AG10803 (cell line): ENCODE results near the gene RSPRY1.

Experiments
- DNase-seq: peaks from one replicate; pipeline ENCODE4 v3.0.0; 2010; ENCODE audit warnings: low read depth
- H3K4me3 ChIP-seq: 2 replicates; pipeline ENCODE4 v1.5.1; 2011; ENCODE audit warnings: mild to moderate bottlenecking, low read length, control low read depth
- TF ChIP-seq, protein P1 (sequence below): conservative IDR thresholded peaks from 2 replicates; pipeline ENCODE4 v1.5.1; 2011; ENCODE audit warnings: mild to moderate bottlenecking, low read length, control low read depth, inconsistent platforms

RSPRY1 gene

DNA sequence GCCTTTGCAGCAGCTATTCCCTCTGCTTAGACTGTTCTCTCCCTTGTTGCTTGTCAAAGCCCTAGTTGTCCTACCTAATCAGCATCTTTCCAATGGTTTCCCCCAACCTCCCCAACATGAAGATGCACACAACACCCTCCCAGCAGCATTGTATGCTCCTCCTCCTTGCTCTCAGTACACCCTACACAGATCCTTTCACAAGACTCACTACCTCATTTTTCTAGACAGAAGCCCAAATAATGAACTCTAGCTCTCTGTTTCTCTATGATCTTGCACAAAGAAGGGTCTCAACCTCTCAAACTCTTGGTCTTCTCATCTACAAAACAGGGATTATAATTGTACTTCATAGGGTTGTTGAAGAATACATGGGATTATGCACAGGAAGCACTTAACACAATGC, 19.7 kb upstream of the RSPRY1 start:
- H3K4me3 ChIP-seq: no peak overlapping the region
- no peak for DNase-seq
- TF ChIP-seq, protein P1, sequence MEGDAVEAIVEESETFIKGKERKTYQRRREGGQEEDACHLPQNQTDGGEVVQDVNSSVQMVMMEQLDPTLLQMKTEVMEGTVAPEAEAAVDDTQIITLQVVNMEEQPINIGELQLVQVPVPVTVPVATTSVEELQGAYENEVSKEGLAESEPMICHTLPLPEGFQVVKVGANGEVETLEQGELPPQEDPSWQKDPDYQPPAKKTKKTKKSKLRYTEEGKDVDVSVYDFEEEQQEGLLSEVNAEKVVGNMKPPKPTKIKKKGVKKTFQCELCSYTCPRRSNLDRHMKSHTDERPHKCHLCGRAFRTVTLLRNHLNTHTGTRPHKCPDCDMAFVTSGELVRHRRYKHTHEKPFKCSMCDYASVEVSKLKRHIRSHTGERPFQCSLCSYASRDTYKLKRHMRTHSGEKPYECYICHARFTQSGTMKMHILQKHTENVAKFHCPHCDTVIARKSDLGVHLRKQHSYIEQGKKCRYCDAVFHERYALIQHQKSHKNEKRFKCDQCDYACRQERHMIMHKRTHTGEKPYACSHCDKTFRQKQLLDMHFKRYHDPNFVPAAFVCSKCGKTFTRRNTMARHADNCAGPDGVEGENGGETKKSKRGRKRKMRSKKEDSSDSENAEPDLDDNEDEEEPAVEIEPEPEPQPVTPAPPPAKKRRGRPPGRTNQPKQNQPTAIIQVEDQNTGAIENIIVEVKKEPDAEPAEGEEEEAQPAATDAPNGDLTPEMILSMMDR: no peak

DNA sequence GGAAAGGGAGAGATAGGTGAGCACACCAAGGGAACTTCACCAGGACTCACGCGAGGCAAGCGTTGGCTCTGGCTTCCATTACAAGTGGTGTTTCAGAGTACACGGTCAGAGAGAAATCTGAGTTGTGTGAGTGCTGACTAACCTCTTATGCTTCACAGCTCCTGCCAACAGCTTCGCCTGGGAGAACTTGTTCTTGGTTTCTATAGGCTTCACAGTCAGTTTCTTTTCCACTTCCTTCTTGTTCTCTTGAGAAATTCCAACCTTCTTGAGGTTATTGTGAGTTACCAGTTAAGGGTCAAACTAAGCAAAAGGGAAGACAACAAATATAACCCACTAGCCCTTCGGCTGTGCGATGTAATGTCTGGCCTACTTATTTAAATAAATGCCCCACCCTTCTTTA, 19.2 kb upstream of the RSPRY1 start:
- TF ChIP-seq, protein P1: no peak
- no peak for DNase-seq
- H3K4me3 ChIP-seq: no peak overlapping the region

DNA sequence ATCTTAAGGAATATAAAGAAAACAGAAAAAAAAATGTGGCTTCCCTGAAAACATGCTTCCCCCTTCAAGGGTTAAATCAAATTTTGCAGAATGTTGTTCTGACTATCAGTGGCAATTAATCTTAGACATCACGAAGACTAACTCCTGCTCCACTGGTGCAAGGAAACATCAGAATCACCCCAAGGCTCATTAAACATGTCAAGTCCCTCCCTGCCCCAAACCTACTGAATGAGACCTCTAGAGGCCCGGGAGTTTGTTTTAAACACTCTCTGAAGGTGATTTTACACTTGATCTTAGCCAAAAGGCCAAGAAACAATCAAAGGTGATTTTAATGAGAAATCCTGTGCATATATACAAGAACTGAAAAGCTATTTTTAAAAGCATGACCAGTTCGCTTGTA, 18.6 kb upstream of the RSPRY1 start:
- DNase-seq: no peak
- TF ChIP-seq, protein P1: no peak
- no peak overlapping the region for H3K4me3 ChIP-seq

DNA sequence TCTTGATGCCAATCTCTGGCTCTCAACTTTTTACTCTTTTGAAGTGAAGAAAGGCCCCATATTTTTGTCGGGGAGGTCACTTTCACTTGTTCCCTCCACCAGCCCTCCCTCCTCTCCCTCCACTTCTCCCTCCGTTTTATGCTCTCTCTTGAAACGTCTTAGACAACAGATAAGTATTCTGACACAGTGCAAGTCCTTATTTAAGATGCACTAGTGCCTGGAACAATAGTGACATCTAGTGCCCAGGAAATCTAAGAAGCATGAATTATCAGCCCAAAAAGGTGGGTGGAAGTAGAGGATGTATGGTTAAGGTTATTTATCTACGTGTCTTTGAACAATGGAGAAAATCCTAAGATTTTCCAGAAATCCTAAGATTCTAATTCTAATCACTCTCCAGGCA, 18.2 kb upstream of the RSPRY1 start:
- no peak overlapping the region for H3K4me3 ChIP-seq
- DNase-seq: peak; percentile 79
- TF ChIP-seq, protein P1: peak; percentile 84

DNA sequence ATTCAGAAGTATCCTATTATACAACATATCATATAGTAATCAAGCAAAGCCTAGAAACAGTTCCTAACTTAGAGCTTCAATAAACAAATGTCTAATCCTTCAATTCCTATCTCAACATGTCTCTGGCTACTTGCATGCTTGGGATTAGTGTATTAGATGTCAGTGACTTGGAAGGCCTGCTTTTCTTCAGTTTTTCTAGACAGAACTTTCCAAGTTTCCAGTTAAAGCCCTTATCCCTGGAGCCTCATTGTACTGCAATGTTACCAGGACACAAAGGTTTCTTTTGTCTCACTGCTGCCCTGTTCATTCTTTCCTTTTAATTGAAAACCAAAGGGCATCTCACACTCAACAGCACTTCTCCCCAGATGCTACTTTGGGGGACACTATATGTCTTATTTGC, 16.8 kb upstream of the RSPRY1 start:
- no peak overlapping the region for H3K4me3 ChIP-seq
- no peak for DNase-seq
- TF ChIP-seq, protein P1: no peak

DNA sequence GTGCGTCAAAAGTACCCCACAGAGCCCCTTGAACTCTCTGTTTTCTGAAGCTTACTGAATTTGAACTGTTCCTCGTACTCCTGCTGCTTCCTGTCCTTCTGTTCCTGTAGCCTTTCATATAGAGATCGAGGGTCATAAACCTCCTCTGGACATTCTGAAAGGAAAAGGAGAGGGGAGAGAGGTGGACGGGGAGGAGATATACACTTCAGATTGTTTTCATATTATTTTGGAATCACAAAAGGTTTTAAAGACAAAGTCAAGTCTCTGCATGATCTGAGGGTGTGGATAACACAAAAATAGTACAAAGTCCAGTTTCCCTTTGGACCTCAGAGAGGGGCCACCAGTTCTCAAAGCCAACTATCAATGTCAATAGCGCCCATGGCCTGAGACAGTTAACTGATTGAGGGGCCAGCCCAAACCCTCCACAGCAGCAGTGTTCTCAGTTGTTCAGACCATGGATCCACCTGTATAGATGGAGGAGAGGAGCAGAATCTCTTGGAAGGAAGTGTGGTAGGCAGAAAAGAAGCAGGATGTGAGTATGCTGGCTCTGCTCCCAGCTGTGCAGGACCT, 13.3 kb upstream of the RSPRY1 start:
- TF ChIP-seq, protein P1: no peak
- no peak for DNase-seq
- H3K4me3 ChIP-seq: no peak overlapping the region

DNA sequence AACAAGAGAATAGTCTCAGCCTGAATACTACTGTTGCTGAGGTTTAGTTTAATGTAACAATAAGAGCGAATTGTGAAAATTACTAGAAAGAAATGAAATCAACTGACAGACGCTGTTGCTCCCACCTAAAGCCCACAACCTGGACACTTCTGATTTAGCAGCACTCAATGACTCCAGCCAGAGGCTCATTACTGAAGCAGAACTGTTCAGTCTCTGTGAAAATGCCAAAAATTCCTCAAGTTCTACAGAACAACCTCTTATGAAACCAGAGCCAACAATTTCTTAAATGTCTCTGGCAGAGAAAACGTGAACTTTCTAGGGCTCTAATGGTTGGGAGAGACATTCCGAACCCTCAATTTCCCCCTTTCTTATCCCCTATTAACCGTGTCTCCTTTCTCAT, 10.2 kb upstream of the RSPRY1 start:
- DNase-seq: peak; percentile 62
- TF ChIP-seq, protein P1: no peak
- H3K4me3 ChIP-seq: no peak overlapping the region
